WI38 (cell line): ENCODE data around the gene ELMO1.

Experiments
- H3K4me3 ChIP-seq: 2 replicates; pipeline ENCODE4 v1.5.1; 2011; ENCODE audit warnings: low read depth, mild to moderate bottlenecking, control low read depth, low read length
- CTCF ChIP-seq: IDR thresholded peaks from 2 replicates; pipeline ENCODE4 v1.5.1; 2012; ENCODE audit warnings: low read depth, mild to moderate bottlenecking, control low read depth, low read length

The ELMO1 gene

GRCh38 chr7:37417107-37417474 lies 31.6 kb downstream of the ELMO1 start:
- H3K4me3 ChIP-seq: no peak overlapping the region
- no peak for TF ChIP-seq CTCF

GRCh38 chr7:37416378-37417106 lies 32.1 kb downstream of the ELMO1 start:
- H3K4me3 ChIP-seq: no peak overlapping the region
- no peak for TF ChIP-seq CTCF

GRCh38 chr7:37415629-37416028 lies 33.0 kb downstream of the ELMO1 start:
- no peak for TF ChIP-seq CTCF
- no peak overlapping the region for H3K4me3 ChIP-seq

GRCh38 chr7:37414352-37414983 lies 34.2 kb downstream of the ELMO1 start:
- TF ChIP-seq CTCF: no peak
- no peak overlapping the region for H3K4me3 ChIP-seq

GRCh38 chr7:37411444-37412034 lies 37.1 kb downstream of the ELMO1 start:
- H3K4me3 ChIP-seq: no peak overlapping the region
- no peak for TF ChIP-seq CTCF

GRCh38 chr7:37410305-37411229 lies 38.1 kb downstream of the ELMO1 start:
- no peak for TF ChIP-seq CTCF
- H3K4me3 ChIP-seq: no peak overlapping the region

- TF ChIP-seq CTCF: no peak
- H3K4me3 ChIP-seq: no peak overlapping the region
Measured at GRCh38 chr7:37409461-37409860, 39.2 kb downstream of the ELMO1 start.
